IMR-90 (cell line): ENCODE results near the gene PTCD2. TPM values are rescaled to one million over a fixed set of nuclear protein-coding genes. Genes with fewer than 3 reads are reported as not detected.

Source experiments
- ATAC-seq: fragments of 200-7000 bp; cut with Tn5 transposase; 2 replicates; pipeline ENCODE4 v1.9.1; 2020; ENCODE audit warnings: low read depth, mild to moderate bottlenecking, moderate library complexity
- BruUV-seq: library from RNA; stranded (reverse); fragments of 400-500 nt; replicated peaks from 2 replicates; lab custom pipeline; 2021; lab: Mats Ljungman, UMichigan
- CTCF ChIA-PET: fragments of 300-600 bp; formaldehyde crosslinking; extraction: SDS; loops from one replicate; lab custom pipeline; 2021; ENCODE audit warnings: antibody characterized with exemption; lab: Yijun Ruan, JAX
- POLR2A ChIA-PET: fragments of 300-600 bp; sonication (Branson Sonifier 250); formaldehyde crosslinking; loops from one replicate; lab custom pipeline; 2022; ENCODE audit warnings: antibody characterized with exemption; ENCODE audit not compliant: unreplicated experiment; lab: Charles Lee
- DNase-seq: peaks from one replicate; pipeline ENCODE4 v3.0.0; 2013
- H2AFZ ChIP-seq: replicated peaks from 2 replicates; pipeline ENCODE3; 2013; ENCODE audit warnings: low read length, mild to moderate bottlenecking; ENCODE audit not compliant: poor library complexity
- H2AK5ac ChIP-seq: 2 replicates; pipeline ENCODE4 v1.6.1; 2013; ENCODE audit warnings: low read depth, low read length, inconsistent platforms
- H2AK9ac ChIP-seq: replicated peaks from 2 replicates; pipeline ENCODE3; 2013; ENCODE audit warnings: mild to moderate bottlenecking, low read depth, low read length, moderate library complexity; ENCODE audit not compliant: poor library complexity
- H2BK120ac ChIP-seq: 2 replicates; pipeline ENCODE4 v1.6.1; 2013; ENCODE audit warnings: low read depth, low read length, inconsistent platforms
- H2BK15ac ChIP-seq: 3 replicates; pipeline ENCODE4 v1.6.1; 2013; ENCODE audit warnings: low read depth, low read length, inconsistent platforms
- H2BK20ac ChIP-seq: 2 replicates; pipeline ENCODE4 v1.6.1; 2013; ENCODE audit warnings: low read depth, mild to moderate bottlenecking, inconsistent platforms, low read length, moderate library complexity
- H2BK5ac ChIP-seq: 2 replicates; pipeline ENCODE4 v1.6.1; 2013; ENCODE audit warnings: mild to moderate bottlenecking, low read depth, low read length, inconsistent platforms; ENCODE audit not compliant: poor library complexity, severe bottlenecking
- H3K14ac ChIP-seq: replicated peaks from 2 replicates; pipeline ENCODE4 v1.6.1; 2013; ENCODE audit warnings: low read depth, low read length, inconsistent platforms
- H3K18ac ChIP-seq: 2 replicates; pipeline ENCODE4 v1.6.1; 2013; ENCODE audit warnings: low read depth, low read length, control low read depth
- H3K23ac ChIP-seq: 2 replicates; pipeline ENCODE4 v1.6.1; 2013; ENCODE audit warnings: low read depth, low read length, inconsistent platforms
- H3K27ac ChIP-seq: 2 replicates; pipeline ENCODE4 v1.5.1; 2013; ENCODE audit warnings: mild to moderate bottlenecking, control low read depth, low read length; ENCODE audit not compliant: insufficient read depth
- H3K27me3 ChIP-seq: 2 replicates; pipeline ENCODE4 v1.6.1; 2013; ENCODE audit warnings: low read length; ENCODE audit not compliant: control insufficient read depth, insufficient read depth
- H3K36me3 ChIP-seq: 2 replicates; pipeline ENCODE4 v1.6.1; 2013; ENCODE audit warnings: low read length, mixed read lengths; ENCODE audit not compliant: control insufficient read depth, insufficient read depth
- H3K4ac ChIP-seq: 2 replicates; pipeline ENCODE4 v1.6.1; 2013; ENCODE audit warnings: low read depth, low read length, inconsistent platforms
- H3K4me1 ChIP-seq: 2 replicates; pipeline ENCODE4 v1.6.1; 2013; ENCODE audit warnings: low read length, mixed read lengths; ENCODE audit not compliant: control insufficient read depth, insufficient read depth
- H3K4me2 ChIP-seq: 2 replicates; pipeline ENCODE4 v1.6.1; 2013; ENCODE audit warnings: low read depth, mild to moderate bottlenecking, control low read depth, low read length, moderate library complexity
- H3K4me3 ChIP-seq: 2 replicates; pipeline ENCODE4 v1.5.1; 2013; ENCODE audit warnings: low read depth, mild to moderate bottlenecking, control low read depth, low read length, moderate library complexity; ENCODE audit not compliant: insufficient read depth
- H3K56ac ChIP-seq: 2 replicates; pipeline ENCODE4 v1.6.1; 2013; ENCODE audit warnings: low read length, inconsistent platforms; ENCODE audit not compliant: insufficient read depth; ENCODE audit errors: extremely low read depth
- H3K79me1 ChIP-seq, 2 experiments: 2 replicates each; pipeline ENCODE4 v1.6.1; 2013; ENCODE audit warnings: low read length in 2 of 2, inconsistent platforms in 1 of 2, low read depth in 1 of 2
- H3K9ac ChIP-seq: 2 replicates; pipeline ENCODE4 v1.6.1; 2013; ENCODE audit warnings: low read depth, low read length, control low read depth
- H3K9me1 ChIP-seq: 2 replicates; pipeline ENCODE4 v1.6.1; 2013; ENCODE audit warnings: low read length, inconsistent platforms; ENCODE audit not compliant: insufficient read depth
- H3K9me3 ChIP-seq: 2 replicates; pipeline ENCODE4 v1.6.1; 2013; ENCODE audit warnings: low read length; ENCODE audit not compliant: control insufficient read depth, insufficient read depth
- H4K20me1 ChIP-seq: 2 replicates; pipeline ENCODE4 v1.6.1; 2013; ENCODE audit warnings: low read length, inconsistent platforms; ENCODE audit not compliant: insufficient read depth
- H4K5ac ChIP-seq: 2 replicates; pipeline ENCODE4 v1.6.1; 2013; ENCODE audit warnings: mild to moderate bottlenecking, low read depth, low read length, control low read depth
- H4K8ac ChIP-seq, 2 experiments: 2 replicates each; pipeline ENCODE4 v1.6.1; 2013; ENCODE audit warnings: low read depth in 2 of 2, low read length in 2 of 2, control low read depth in 1 of 2, inconsistent platforms in 1 of 2
- H4K91ac ChIP-seq: 2 replicates; pipeline ENCODE4 v1.6.1; 2013; ENCODE audit warnings: low read depth, low read length, inconsistent platforms; ENCODE audit not compliant: insufficient read depth
- BHLHE40 ChIP-seq: fragments of 150-350 bp; IDR thresholded peaks from 2 replicates; pipeline ENCODE4 v1.6.1; 2016; ENCODE audit warnings: mild to moderate bottlenecking, low read depth, low read length
- CEBPB ChIP-seq: IDR thresholded peaks from 2 replicates; pipeline ENCODE4 v1.6.1; 2012; ENCODE audit warnings: low read depth, low read length, improper control_type of control experiment
- CHD1 ChIP-seq: IDR thresholded peaks from 2 replicates; pipeline ENCODE4 v1.6.1; 2012; ENCODE audit warnings: low read depth, low read length, improper control_type of control experiment
- MAFK ChIP-seq: IDR thresholded peaks from 2 replicates; pipeline ENCODE4 v1.6.1; 2012; ENCODE audit warnings: low read depth, low read length, improper control_type of control experiment
- MAZ ChIP-seq: IDR thresholded peaks from 2 replicates; pipeline ENCODE4 v1.6.1; 2012; ENCODE audit warnings: low read depth, mild to moderate bottlenecking, low read length, improper control_type of control experiment, moderate library complexity, borderline replicate concordance
- MXI1 ChIP-seq: IDR thresholded peaks from 2 replicates; pipeline ENCODE4 v1.6.1; 2012; ENCODE audit warnings: low read depth, mild to moderate bottlenecking, low read length, moderate library complexity, borderline replicate concordance
- NFE2L2 ChIP-seq: fragments of 150-350 bp; IDR thresholded peaks from 2 replicates; pipeline ENCODE4 v1.6.1; 2016; ENCODE audit warnings: low read depth, mild to moderate bottlenecking, low read length
- POLR2A ChIP-seq: IDR thresholded peaks from 2 replicates; pipeline ENCODE4 v1.6.1; 2012; ENCODE audit warnings: mild to moderate bottlenecking, low read depth, low read length
- RAD21 ChIP-seq: IDR thresholded peaks from 2 replicates; pipeline ENCODE4 v1.6.1; 2012; ENCODE audit warnings: low read length, improper control_type of control experiment
- RCOR1 ChIP-seq: IDR thresholded peaks from 2 replicates; pipeline ENCODE4 v1.6.1; 2012; ENCODE audit warnings: mild to moderate bottlenecking, low read length, improper control_type of control experiment; ENCODE audit not compliant: insufficient replicate concordance
- RFX5 ChIP-seq: IDR thresholded peaks from 2 replicates; pipeline ENCODE4 v1.8.0; 2012; ENCODE audit warnings: low read depth, mild to moderate bottlenecking, low read length, moderate library complexity
- SMC3 ChIP-seq: fragments of 150-350 bp; IDR thresholded peaks from 2 replicates; pipeline ENCODE4 v1.6.1; 2016; ENCODE audit warnings: low read depth, mild to moderate bottlenecking, antibody characterized with exemption, low read length, moderate library complexity
- whole genome bisulfite sequencing, 2 experiments: methylation state at CpG; one replicate each; pipeline versions ENCODE4 v1.1.5 to v1.1.7; 2013; ENCODE audit warnings: missing lambda C conversion rate in 2 of 2; ENCODE audit not compliant: insufficient read length in 1 of 2; ENCODE audit errors: extremely low coverage in 2 of 2; 5-methylcytosine and 5-hydroxymethylcytosine counted together
- dilution Hi-C: fragments of 300-500 bp; cut with HindIII; formaldehyde crosslinking; loops from one replicate; pipeline ENCODE4 v1.14.3; 2018; ENCODE audit warnings: low sequenced_read_pairs; ENCODE audit not compliant: unreplicated experiment
- in situ Hi-C: fragments of 300-500 bp; cut with MboI; formaldehyde crosslinking; loops from 3 replicates; pipeline ENCODE4 v1.14.3; 2019; ENCODE audit warnings: low sequenced_read_pairs, inconsistent platforms, mixed read lengths
- intact Hi-C: fragments of 100-400 bp; cut with micrococcal nuclease; formaldehyde crosslinking; loops from 2 replicates; pipeline ENCODE4 v1.10.0; 2022
- polyA plus RNA-seq, 3 experiments: library from polyadenylated mRNA; depleted of rRNA; stranded (reverse); fragments of >200 nt; gene quantifications; 2 replicates each; pipeline ENCODE4 v1.2.3, GENCODE V29; 2012; ENCODE audit warnings: low replicate concordance in 1 of 3
- total RNA-seq: library from RNA; depleted of rRNA; stranded (reverse); fragments of >200 nt; gene quantifications from 2 replicates; pipeline ENCODE4 v1.2.3, GENCODE V29; 2012
- TF ChIP-seq, protein P1 (sequence below): conservative IDR thresholded peaks from 2 replicates; pipeline ENCODE4 v1.5.1; 2012; ENCODE audit warnings: mild to moderate bottlenecking, low read depth, low read length, improper control_type of control experiment
- TF ChIP-seq, protein P2 (sequence below): fragments of 150-350 bp; IDR thresholded peaks from 2 replicates; pipeline ENCODE4 v1.6.1; 2016; ENCODE audit warnings: low read depth, mild to moderate bottlenecking, low read length, moderate library complexity, borderline replicate concordance
- TF ChIP-seq, protein P3 (sequence below): fragments of 150-350 bp; IDR thresholded peaks from 2 replicates; pipeline ENCODE4 v1.6.1; 2017; ENCODE audit warnings: mild to moderate bottlenecking, antibody characterized with exemption, low read length, low read depth

Gene PTCD2
- total and polyA plus RNA-seq, 2 of the 4 experiments (the other 2 are of a cell fraction): 6.5 to 9.9 TPM

DNA sequence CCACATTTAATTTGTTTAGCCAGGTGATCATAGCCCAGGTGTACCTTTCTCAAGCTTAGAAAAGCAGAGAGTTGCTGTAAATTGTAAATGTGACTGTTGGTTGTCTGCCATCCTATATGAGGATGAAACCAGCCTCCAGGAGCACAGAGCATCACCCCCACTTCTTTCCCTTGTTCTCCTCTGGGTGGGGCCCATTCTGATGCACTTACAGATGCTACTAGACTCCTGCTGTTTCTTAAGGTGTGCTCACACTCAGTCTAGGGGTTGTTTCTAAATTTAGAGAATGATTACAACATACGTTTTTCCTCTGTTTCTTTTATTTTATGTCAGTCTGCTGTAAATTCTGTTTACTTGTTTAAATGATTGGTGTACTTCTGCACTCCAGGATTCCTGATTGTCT is 10.5 kb downstream of the PTCD2 start:
- intact Hi-C loops (no loop called here), in situ Hi-C loops (no loop called here), dilution Hi-C loops (no loop called here)
- no peaks in the 10 kb centered on the region for H3K9me3 ChIP-seq
- H3K9ac ChIP-seq: no peak overlapping the region
- no peak overlapping the region for H2BK5ac ChIP-seq
- H2BK20ac ChIP-seq: no peak overlapping the region
- no peaks in the 10 kb centered on the region for H3K27me3 ChIP-seq
- H2AK5ac ChIP-seq: no peak overlapping the region; the same call in 1 of the 2 replicates
- peaks cover 16% of the 10 kb centered on the region for H3K36me3 ChIP-seq
- peaks cover 14% of the 10 kb centered on the region for H3K4me1 ChIP-seq
- no peak overlapping the region for H2AFZ ChIP-seq
- H3K14ac ChIP-seq: no peak overlapping the region
- WGBS, 2 experiments: no CpG with 5 or more reads among the region's 1 CpG
- no peak overlapping the region for H3K18ac ChIP-seq
- H3K79me1 ChIP-seq: peaks cover 8 to 25% of the 10 kb centered on the region in 2 experiments
- H4K20me1 ChIP-seq: no peaks in the 10 kb centered on the region
- H3K27ac ChIP-seq: no peak overlapping the region
- H2BK120ac ChIP-seq: no peak overlapping the region
- H3K56ac ChIP-seq: no peak overlapping the region
- no peak overlapping the region for H4K5ac ChIP-seq
- no peak overlapping the region for H3K4me3 ChIP-seq
- ChIA-PET CTCF (no interaction called here), POLR2A (no interaction called here)
- H3K4me2 ChIP-seq: no peak overlapping the region
- TF ChIP-seq MAFK: no peak
- no peak for TF ChIP-seq CHD1
- TF ChIP-seq CEBPB: no peak
- TF ChIP-seq SMC3: no peak
- TF ChIP-seq MAZ: no peak
- TF ChIP-seq RAD21: no peak
- no peak for TF ChIP-seq RFX5
- no peak for TF ChIP-seq MXI1
- TF ChIP-seq, protein P1, sequence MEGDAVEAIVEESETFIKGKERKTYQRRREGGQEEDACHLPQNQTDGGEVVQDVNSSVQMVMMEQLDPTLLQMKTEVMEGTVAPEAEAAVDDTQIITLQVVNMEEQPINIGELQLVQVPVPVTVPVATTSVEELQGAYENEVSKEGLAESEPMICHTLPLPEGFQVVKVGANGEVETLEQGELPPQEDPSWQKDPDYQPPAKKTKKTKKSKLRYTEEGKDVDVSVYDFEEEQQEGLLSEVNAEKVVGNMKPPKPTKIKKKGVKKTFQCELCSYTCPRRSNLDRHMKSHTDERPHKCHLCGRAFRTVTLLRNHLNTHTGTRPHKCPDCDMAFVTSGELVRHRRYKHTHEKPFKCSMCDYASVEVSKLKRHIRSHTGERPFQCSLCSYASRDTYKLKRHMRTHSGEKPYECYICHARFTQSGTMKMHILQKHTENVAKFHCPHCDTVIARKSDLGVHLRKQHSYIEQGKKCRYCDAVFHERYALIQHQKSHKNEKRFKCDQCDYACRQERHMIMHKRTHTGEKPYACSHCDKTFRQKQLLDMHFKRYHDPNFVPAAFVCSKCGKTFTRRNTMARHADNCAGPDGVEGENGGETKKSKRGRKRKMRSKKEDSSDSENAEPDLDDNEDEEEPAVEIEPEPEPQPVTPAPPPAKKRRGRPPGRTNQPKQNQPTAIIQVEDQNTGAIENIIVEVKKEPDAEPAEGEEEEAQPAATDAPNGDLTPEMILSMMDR: no peak
- no peak for TF ChIP-seq RCOR1
- TF ChIP-seq BHLHE40: no peak
- no peak for TF ChIP-seq NFE2L2
- TF ChIP-seq, protein P2, sequence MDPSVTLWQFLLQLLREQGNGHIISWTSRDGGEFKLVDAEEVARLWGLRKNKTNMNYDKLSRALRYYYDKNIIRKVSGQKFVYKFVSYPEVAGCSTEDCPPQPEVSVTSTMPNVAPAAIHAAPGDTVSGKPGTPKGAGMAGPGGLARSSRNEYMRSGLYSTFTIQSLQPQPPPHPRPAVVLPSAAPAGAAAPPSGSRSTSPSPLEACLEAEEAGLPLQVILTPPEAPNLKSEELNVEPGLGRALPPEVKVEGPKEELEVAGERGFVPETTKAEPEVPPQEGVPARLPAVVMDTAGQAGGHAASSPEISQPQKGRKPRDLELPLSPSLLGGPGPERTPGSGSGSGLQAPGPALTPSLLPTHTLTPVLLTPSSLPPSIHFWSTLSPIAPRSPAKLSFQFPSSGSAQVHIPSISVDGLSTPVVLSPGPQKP: no peak
- TF ChIP-seq, protein P3, sequence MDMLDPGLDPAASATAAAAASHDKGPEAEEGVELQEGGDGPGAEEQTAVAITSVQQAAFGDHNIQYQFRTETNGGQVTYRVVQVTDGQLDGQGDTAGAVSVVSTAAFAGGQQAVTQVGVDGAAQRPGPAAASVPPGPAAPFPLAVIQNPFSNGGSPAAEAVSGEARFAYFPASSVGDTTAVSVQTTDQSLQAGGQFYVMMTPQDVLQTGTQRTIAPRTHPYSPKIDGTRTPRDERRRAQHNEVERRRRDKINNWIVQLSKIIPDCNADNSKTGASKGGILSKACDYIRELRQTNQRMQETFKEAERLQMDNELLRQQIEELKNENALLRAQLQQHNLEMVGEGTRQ: no peak
- TF ChIP-seq POLR2A: no peak
- H3K9me1 ChIP-seq: peaks cover 11% of the 10 kb centered on the region
- H4K91ac ChIP-seq: no peak overlapping the region
- no peak overlapping the region for H3K23ac ChIP-seq
- ATAC-seq: no peak
- no TSS peak for BruUV-seq
- no peak overlapping the region for H4K8ac ChIP-seq
- H3K4ac ChIP-seq: no peak overlapping the region
- no peak overlapping the region for H2BK15ac ChIP-seq
- DNase-seq: no peak
- H2AK9ac ChIP-seq: no peak overlapping the region
